PC-9 (cell line): Measurements from ENCODE around the gene WNT3. TPM values are rescaled to one million over a fixed set of nuclear protein-coding genes. Genes with fewer than 3 reads are reported as not detected.
A peak's percentile ranks its signal among the peaks of the same experiment; 100 is the strongest.
"Not testable (repeated sequence)": the region's sequence is repeated elsewhere in the genome, so short reads cannot be mapped to it uniquely, and the experiment has no call there.

ENCODE experiments used
- BruUV-seq: library from RNA; stranded (reverse); fragments of 400-500 nt; replicated peaks from 2 replicates; lab custom pipeline; 2021; lab: Mats Ljungman, UMichigan
- CTCF ChIA-PET: fragments of 300-600 bp; sonication (Branson Sonifier 250); formaldehyde crosslinking; loops from one replicate; lab custom pipeline; 2022; ENCODE audit warnings: antibody characterized with exemption; lab: Charles Lee
- POLR2A ChIA-PET: fragments of 300-600 bp; sonication (Branson Sonifier 250); formaldehyde crosslinking; loops from one replicate; lab custom pipeline; 2022; ENCODE audit warnings: antibody characterized with exemption; ENCODE audit not compliant: unreplicated experiment; lab: Charles Lee
- DNase-seq, 2 experiments: peaks; one replicate each; pipeline versions ENCODE4 v3.0.0 to v3.0.0-alpha.2; 2015 to 2022; ENCODE audit warnings: mixed read lengths in 1 of 2
- H2AFZ ChIP-seq: fragments of 200-600 bp; sonication (generic); 2 replicates; pipeline ENCODE4 v1.8.1; 2017; ENCODE audit warnings: antibody characterized with exemption
- H3F3A ChIP-seq: fragments of 200-600 bp; sonication (generic); 2 replicates; pipeline ENCODE4 v1.8.1; 2017; ENCODE audit warnings: antibody characterized with exemption, mild to moderate bottlenecking, low read depth; ENCODE audit not compliant: insufficient read depth
- H3K27ac ChIP-seq: fragments of 200-600 bp; sonication (generic); 2 replicates; pipeline ENCODE4 v1.6.1; 2016; ENCODE audit warnings: mixed run types
- H3K27me3 ChIP-seq: fragments of 200-600 bp; sonication (generic); 2 replicates; pipeline ENCODE4 v1.6.1; 2016; ENCODE audit warnings: low read depth, mixed run types; ENCODE audit not compliant: insufficient read depth
- H3K36me3 ChIP-seq: fragments of 200-600 bp; sonication (generic); 2 replicates; pipeline ENCODE4 v1.6.1; 2016; ENCODE audit warnings: low read depth, mixed run types
- H3K4me1 ChIP-seq: fragments of 200-600 bp; sonication (generic); replicated peaks from 2 replicates; pipeline ENCODE4 v1.6.1; 2016; ENCODE audit warnings: mixed run types; ENCODE audit not compliant: insufficient read depth
- H3K4me2 ChIP-seq: fragments of 200-600 bp; sonication (generic); 2 replicates; pipeline ENCODE4 v1.6.1; 2017; ENCODE audit warnings: mixed run types
- H3K4me3 ChIP-seq: fragments of 200-600 bp; sonication (generic); 2 replicates; pipeline ENCODE4 v1.6.1; 2016; ENCODE audit warnings: mixed run types
- H3K79me2 ChIP-seq: fragments of 200-600 bp; sonication (generic); 2 replicates; pipeline ENCODE4 v1.6.1; 2017; ENCODE audit warnings: low read depth, mixed run types
- H3K9me2 ChIP-seq: fragments of 200-600 bp; sonication (generic); 2 replicates; pipeline ENCODE4 v1.8.1; 2017; ENCODE audit warnings: mild to moderate bottlenecking; ENCODE audit not compliant: insufficient read depth
- H3K9me3 ChIP-seq: fragments of 200-600 bp; sonication (generic); 2 replicates; pipeline ENCODE4 v1.8.1; 2016; ENCODE audit warnings: low read depth; ENCODE audit not compliant: insufficient read depth
- H4K20me1 ChIP-seq: fragments of 200-600 bp; sonication (generic); 2 replicates; pipeline ENCODE4 v1.8.1; 2017; ENCODE audit not compliant: insufficient read depth
- EZH2 ChIP-seq: fragments of 200-600 bp; sonication (generic); IDR thresholded peaks from 2 replicates; pipeline ENCODE4 v1.8.0; 2017; ENCODE audit warnings: antibody characterized with exemption, low read depth
- intact Hi-C: fragments of 100-400 bp; cut with micrococcal nuclease; formaldehyde crosslinking; loops from one replicate; pipeline ENCODE4 v1.10.0; 2022; ENCODE audit not compliant: unreplicated experiment
- total RNA-seq: library from RNA; stranded (reverse); gene quantifications from 2 replicates; pipeline ENCODE4 v1.2.3, GENCODE V29; 2021
- TF ChIP-seq, protein P1 (sequence below): fragments of 200-600 bp; sonication (generic); conservative IDR thresholded peaks from 2 replicates; pipeline ENCODE4 v1.6.1; 2017; ENCODE audit warnings: mixed run types, antibody characterized with exemption, mild to moderate bottlenecking, moderate library complexity

WNT3 gene
- total RNA-seq, 1 experiment from 2014 or later, result 14.0 TPM

DNA sequence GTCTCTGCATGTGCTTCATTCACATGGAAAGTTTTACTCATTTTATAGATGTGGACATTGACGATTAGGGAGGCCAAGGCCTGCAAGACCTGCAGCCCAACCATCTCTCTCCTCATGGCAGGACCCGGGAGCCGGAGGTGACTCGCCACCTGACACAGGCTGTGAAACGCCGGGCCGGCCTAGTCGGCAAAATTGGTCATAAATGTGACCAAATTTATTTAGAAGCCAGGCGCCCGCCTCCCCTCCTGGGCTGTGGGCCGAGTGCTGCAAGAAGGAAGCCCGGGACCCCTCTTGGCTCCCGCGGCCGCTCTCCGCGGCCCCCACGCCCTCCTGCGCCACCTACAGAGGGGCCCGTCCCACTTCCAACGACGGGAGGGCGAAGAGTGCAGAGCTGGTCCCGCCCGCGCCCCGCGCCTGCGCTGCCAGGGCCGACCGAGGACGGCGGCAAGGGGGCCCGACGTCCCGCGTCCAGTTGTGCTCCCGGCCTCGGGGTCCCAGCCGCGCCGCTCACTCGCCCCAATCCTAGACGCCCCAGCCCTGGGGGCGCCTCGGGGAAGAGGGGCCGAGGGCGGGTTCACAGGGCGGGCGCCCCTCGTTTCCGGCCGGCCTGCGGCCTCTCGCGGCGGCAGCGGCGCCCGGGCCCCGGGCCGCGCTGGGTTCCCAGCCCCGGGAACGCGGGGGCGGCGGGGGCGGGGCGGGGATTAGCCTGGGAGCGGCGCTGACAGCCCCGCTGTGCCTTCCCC is 47.5 kb downstream of the WNT3 start:
- Histone ChIP-seq H4K20me1 (no peaks in the 10 kb centered on the region), H3K4me1 (peaks cover 34% of the 10 kb centered on the region), H3K4me2 (peak overlapping the region; percentile 90), H3K79me2 (peaks cover 36% of the 10 kb centered on the region), H3F3A (peaks cover 42% of the 10 kb centered on the region; the same call in 1 of the 2 replicates), H2AFZ (peak overlapping the region; percentile 71), H3K36me3 (no peaks in the 10 kb centered on the region), H3K27me3 (no peaks in the 10 kb centered on the region), H3K4me3 (peak overlapping the region; percentile 68), H3K9me3 (no peaks in the 10 kb centered on the region), H3K27ac (peak overlapping the region; percentile 71), H3K9me2 (no peaks in the 10 kb centered on the region)
- POLR2A ChIA-PET, result no interaction called here
- TF ChIP-seq EZH2, result no peak
- TF ChIP-seq, protein P1, sequence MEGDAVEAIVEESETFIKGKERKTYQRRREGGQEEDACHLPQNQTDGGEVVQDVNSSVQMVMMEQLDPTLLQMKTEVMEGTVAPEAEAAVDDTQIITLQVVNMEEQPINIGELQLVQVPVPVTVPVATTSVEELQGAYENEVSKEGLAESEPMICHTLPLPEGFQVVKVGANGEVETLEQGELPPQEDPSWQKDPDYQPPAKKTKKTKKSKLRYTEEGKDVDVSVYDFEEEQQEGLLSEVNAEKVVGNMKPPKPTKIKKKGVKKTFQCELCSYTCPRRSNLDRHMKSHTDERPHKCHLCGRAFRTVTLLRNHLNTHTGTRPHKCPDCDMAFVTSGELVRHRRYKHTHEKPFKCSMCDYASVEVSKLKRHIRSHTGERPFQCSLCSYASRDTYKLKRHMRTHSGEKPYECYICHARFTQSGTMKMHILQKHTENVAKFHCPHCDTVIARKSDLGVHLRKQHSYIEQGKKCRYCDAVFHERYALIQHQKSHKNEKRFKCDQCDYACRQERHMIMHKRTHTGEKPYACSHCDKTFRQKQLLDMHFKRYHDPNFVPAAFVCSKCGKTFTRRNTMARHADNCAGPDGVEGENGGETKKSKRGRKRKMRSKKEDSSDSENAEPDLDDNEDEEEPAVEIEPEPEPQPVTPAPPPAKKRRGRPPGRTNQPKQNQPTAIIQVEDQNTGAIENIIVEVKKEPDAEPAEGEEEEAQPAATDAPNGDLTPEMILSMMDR, result peak; percentile 59; the same call in 1 of the 2 replicates
- BruUV-seq, result no TSS peak
- intact Hi-C loops, result loop anchor here (5.0 kb wide), 1 partner anchor 46 kb away; the partner anchor contains the start of gene WNT3
- peak; percentile 53 to 68 for DNase-seq
- CTCF ChIA-PET, result no interaction called here

DNA sequence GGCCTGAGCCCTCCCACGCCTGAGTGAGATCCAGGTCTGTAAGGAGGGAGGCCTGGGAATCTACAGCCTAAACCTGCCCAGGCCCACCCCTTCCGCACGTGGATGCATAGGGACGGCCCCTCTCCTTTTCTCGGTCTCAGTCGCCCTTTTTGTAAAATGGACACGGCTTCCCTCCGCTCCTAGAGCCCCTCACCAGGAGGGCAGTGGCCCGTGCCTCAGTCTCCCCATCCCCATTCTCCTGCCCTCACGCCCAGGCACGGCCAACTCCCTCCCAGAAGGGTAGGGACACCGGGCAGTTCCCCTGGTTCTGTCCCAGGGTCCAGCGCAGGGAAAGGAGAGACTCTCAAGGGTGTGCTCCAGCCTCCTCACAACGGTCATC is 48.1 kb downstream of the WNT3 start:
- peak overlapping the region; percentile 90 for H3K4me2 ChIP-seq
- no peaks in the 10 kb centered on the region for H3K36me3 ChIP-seq
- H3K27ac ChIP-seq, result peak overlapping the region; percentile 71
- H3K9me2 ChIP-seq, result no peaks in the 10 kb centered on the region
- TSS peak; percentile 40 for BruUV-seq
- H3K9me3 ChIP-seq, result no peaks in the 10 kb centered on the region
- H3K4me1 ChIP-seq, result peaks cover 40% of the 10 kb centered on the region
- H3F3A ChIP-seq, result peaks cover 48% of the 10 kb centered on the region
- H2AFZ ChIP-seq, result peak overlapping the region; percentile 71
- H3K27me3 ChIP-seq, result no peaks in the 10 kb centered on the region
- ChIA-PET CTCF (no interaction called here), POLR2A (no interaction called here)
- peaks cover 36% of the 10 kb centered on the region for H3K79me2 ChIP-seq
- intact Hi-C loops, result loop anchor here (5.0 kb wide), 1 partner anchor 47 kb away; the partner anchor contains the start of gene WNT3
- peak overlapping the region; percentile 68 for H3K4me3 ChIP-seq
- H4K20me1 ChIP-seq, result no peaks in the 10 kb centered on the region
- no peak for TF ChIP-seq EZH2
- TF ChIP-seq, protein P1, result no peak
- DNase-seq, result no peak

DNA sequence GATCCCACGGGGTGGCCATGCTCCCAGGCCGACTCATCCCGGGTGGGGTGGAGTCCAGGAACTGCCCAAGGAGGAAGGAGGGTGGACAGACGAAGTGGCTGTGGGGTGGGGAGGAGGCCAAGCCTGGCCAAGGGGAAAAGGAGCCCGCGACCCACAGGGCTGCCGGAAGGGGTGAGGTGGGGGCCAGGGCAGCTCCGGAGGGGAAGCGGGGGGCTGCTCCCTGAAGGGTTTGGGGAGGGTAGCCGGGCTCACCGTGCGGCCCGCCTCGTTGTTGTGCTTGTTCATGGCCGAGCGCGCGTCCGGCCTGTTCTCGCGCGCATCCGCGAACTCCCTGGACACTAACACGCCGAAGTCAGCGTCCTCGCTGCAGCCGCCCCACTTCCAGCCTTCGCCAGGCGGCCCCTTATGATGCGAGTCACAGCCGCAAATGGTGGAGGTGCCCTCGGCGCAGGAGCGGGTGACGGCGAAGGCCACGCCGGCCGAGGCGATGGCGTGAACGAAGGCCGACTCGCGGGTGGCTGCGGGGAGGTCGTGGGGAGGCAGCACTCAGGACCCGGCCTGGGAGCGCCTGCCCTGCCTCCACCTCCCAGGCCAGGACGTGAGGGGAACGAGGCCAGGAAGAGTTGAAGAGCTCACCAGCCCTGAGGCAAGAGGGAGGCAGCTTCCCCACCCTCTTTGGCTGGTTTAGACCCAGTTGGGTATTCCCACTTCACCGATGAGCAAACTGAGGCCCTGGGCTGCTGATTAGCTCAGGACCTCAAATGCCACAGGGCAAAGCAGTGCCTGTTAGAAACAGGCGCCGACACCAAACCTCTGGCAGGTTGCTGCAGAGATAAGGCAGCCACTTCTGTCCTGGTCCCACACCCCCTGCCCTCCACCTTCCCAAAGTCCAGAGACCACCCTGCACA is 48.7 kb downstream of the WNT3 start:
- Histone ChIP-seq H3K79me2 (peaks cover 36% of the 10 kb centered on the region), H3K36me3 (no peaks in the 10 kb centered on the region), H2AFZ (no peak overlapping the region), H3K4me1 (peaks cover 46% of the 10 kb centered on the region), H3K27ac (peak overlapping the region; percentile 71; the same call in 1 of the 2 replicates), H4K20me1 (no peaks in the 10 kb centered on the region), H3K9me2 (no peaks in the 10 kb centered on the region), H3F3A (peaks cover 48% of the 10 kb centered on the region), H3K4me3 (peak overlapping the region; percentile 68; the same call in 1 of the 2 replicates), H3K27me3 (no peaks in the 10 kb centered on the region), H3K4me2 (peak overlapping the region; percentile 90), H3K9me3 (no peaks in the 10 kb centered on the region)
- CTCF ChIA-PET, result no interaction called here
- BruUV-seq, result no TSS peak
- no peak for TF ChIP-seq EZH2
- TF ChIP-seq, protein P1, result no peak
- intact Hi-C loops, result loop anchor here (5.0 kb wide), 1 partner anchor 48 kb away; the partner anchor contains the start of gene WNT3
- POLR2A ChIA-PET, result no interaction called here
- peak in 1 of 2 experiments; percentile 25 for DNase-seq

DNA sequence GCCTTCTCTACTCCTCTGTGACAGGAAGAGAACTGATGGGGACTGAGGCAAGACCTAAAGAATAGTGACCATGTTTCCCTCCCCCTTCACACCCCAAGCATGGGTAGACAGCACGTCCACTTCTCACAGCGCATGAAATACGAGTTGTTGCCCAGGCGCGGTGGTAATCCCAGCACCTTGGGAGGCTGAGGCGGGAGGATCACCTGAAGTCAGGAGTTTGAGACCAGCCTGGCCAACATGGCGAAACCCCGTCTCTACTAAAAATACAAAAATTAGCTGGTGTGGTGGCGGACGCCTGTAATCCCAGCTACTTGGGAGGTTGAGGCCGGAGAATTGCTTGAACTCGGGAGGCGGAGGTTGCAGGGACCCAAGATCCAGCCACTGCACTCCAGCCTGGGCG is 49.6 kb downstream of the WNT3 start:
- H3K4me2 ChIP-seq, intact Hi-C loops, CTCF ChIA-PET, H3K9me3 ChIP-seq, H3K27ac ChIP-seq, DNase-seq, POLR2A ChIA-PET, H3K9me2 ChIP-seq, H2AFZ ChIP-seq, H3K27me3 ChIP-seq, H3K36me3 ChIP-seq, H4K20me1 ChIP-seq, BruUV-seq, H3K4me3 ChIP-seq: not testable (repeated sequence)
- peaks cover 55% of the 10 kb centered on the region for H3K4me1 ChIP-seq
- H3K79me2 ChIP-seq, result peaks cover 36% of the 10 kb centered on the region
- peaks cover 56% of the 10 kb centered on the region for H3F3A ChIP-seq
